GM23338 (cell line): ENCODE measurements around the gene GREB1L. TPM values are rescaled to one million over a fixed set of nuclear protein-coding genes. Genes with fewer than 3 reads are reported as not detected.

Experiments used
- ATAC-seq: fragments of 200-7000 bp; cut with Tn5 transposase; 3 replicates; pipeline ENCODE4 v1.9.1; 2020
- DNase-seq: peaks from one replicate; pipeline ENCODE4 v3.0.0-alpha.2; 2015; ENCODE audit warnings: low spot score
- H2AFZ ChIP-seq: fragments of 200-600 bp; sonication (generic); 2 replicates; pipeline ENCODE4 v1.8.0; 2016; ENCODE audit warnings: antibody characterized with exemption, mild to moderate bottlenecking, moderate library complexity
- H3F3A ChIP-seq: fragments of 200-600 bp; sonication (generic); replicated peaks from 2 replicates; pipeline ENCODE4 v1.8.0; 2017; ENCODE audit warnings: antibody characterized with exemption, mixed run types, low read depth
- H3K27ac ChIP-seq: fragments of 200-600 bp; sonication (generic); 2 replicates; pipeline ENCODE4 v1.6.1; 2016; ENCODE audit warnings: low read depth
- H3K27me3 ChIP-seq: fragments of 200-600 bp; sonication (generic); 2 replicates; pipeline ENCODE4 v1.8.0; 2016; ENCODE audit warnings: mild to moderate bottlenecking, mixed run types, moderate library complexity; ENCODE audit not compliant: insufficient read depth
- H3K36me3 ChIP-seq: fragments of 200-600 bp; sonication (generic); 2 replicates; pipeline ENCODE4 v1.8.0; 2016; ENCODE audit warnings: mild to moderate bottlenecking; ENCODE audit not compliant: insufficient read depth
- H3K4me1 ChIP-seq: fragments of 200-600 bp; sonication (generic); 2 replicates; pipeline ENCODE4 v1.8.0; 2016; ENCODE audit warnings: mild to moderate bottlenecking, moderate library complexity; ENCODE audit not compliant: insufficient read depth
- H3K4me2 ChIP-seq: fragments of 200-600 bp; sonication (generic); 2 replicates; pipeline ENCODE4 v1.7.1; 2017; ENCODE audit warnings: mixed run types
- H3K4me3 ChIP-seq: fragments of 200-600 bp; sonication (generic); 2 replicates; pipeline ENCODE4 v1.6.1; 2016; ENCODE audit warnings: mixed run types
- H3K79me2 ChIP-seq: fragments of 200-600 bp; sonication (generic); replicated peaks from 2 replicates; pipeline ENCODE4 v1.8.0; 2017; ENCODE audit warnings: mild to moderate bottlenecking; ENCODE audit not compliant: insufficient read depth
- H3K9me2 ChIP-seq: fragments of 200-600 bp; sonication (generic); 2 replicates; pipeline ENCODE4 v1.8.0; 2017; ENCODE audit not compliant: insufficient read depth
- H4K20me1 ChIP-seq: fragments of 200-600 bp; sonication (generic); replicated peaks from 2 replicates; pipeline ENCODE4 v1.8.0; 2017; ENCODE audit warnings: mild to moderate bottlenecking; ENCODE audit not compliant: insufficient read depth
- H3K27ac Mint-ChIP-seq: 2 replicates; pipeline ENCODE4 v1.8.0; 2020; ENCODE audit warnings: inconsistent platforms, mild to moderate bottlenecking, moderate library complexity, mixed read lengths
- H3K27me3 Mint-ChIP-seq: 3 replicates; pipeline ENCODE4 v1.8.0; 2022; ENCODE audit warnings: low read depth, mild to moderate bottlenecking, moderate library complexity, mixed read lengths, inconsistent platforms; ENCODE audit not compliant: insufficient read depth, poor library complexity
- H3K36me3 Mint-ChIP-seq: 3 replicates; pipeline ENCODE4 v1.8.0; 2021; ENCODE audit warnings: low read depth, mild to moderate bottlenecking, inconsistent platforms, moderate library complexity, mixed read lengths
- H3K4me1 Mint-ChIP-seq: 3 replicates; pipeline ENCODE4 v1.8.0; 2020; ENCODE audit warnings: mild to moderate bottlenecking, inconsistent platforms, mixed read lengths
- H3K4me3 Mint-ChIP-seq: 3 replicates; pipeline ENCODE4 v1.8.0; 2021; ENCODE audit warnings: moderate library complexity, mild to moderate bottlenecking, inconsistent platforms, mixed read lengths
- H3K9me3 Mint-ChIP-seq: 3 replicates; pipeline ENCODE4 v1.8.0; 2020; ENCODE audit warnings: moderate library complexity, mild to moderate bottlenecking, inconsistent platforms, mixed read lengths
- NANOG ChIP-seq: IDR thresholded peaks from 2 replicates; pipeline ENCODE4 v1.6.1; 2016; ENCODE audit warnings: antibody characterized with exemption, borderline replicate concordance
- ZNF114 ChIP-seq: fragments of 250-450 bp; sonication (Bioruptor Pico); IDR thresholded peaks from 2 replicates; pipeline ENCODE4 v1.5.0; 2020; ENCODE audit warnings: mild to moderate bottlenecking, moderate library complexity
- polyA plus RNA-seq: library from polyadenylated mRNA; unstranded; fragments of >200 nt; fragmentation: Nextera tagmentation; extraction: Ambion mirVana; gene quantifications from 2 replicates; pipeline ENCODE4 v1.2.1, GENCODE V29; 2016
- total RNA-seq: library from RNA; depleted of rRNA; stranded (reverse); fragments of >200 nt; shearing (Covaris generic); gene quantifications from 2 replicates; pipeline ENCODE4 v1.2.3, GENCODE V29; 2014
- TF ChIP-seq, protein P1 (sequence below): fragments of 250-450 bp; sonication (Bioruptor Pico); IDR thresholded peaks from 2 replicates; pipeline ENCODE4 v1.5.0; 2020; ENCODE audit warnings: mild to moderate bottlenecking, moderate library complexity
- TF ChIP-seq, protein P2 (sequence below): IDR thresholded peaks from one replicate; pipeline ENCODE4 v1.6.1; 2018; ENCODE audit warnings: antibody characterized with exemption; ENCODE audit not compliant: unreplicated experiment

GREB1L gene
- total and polyA plus RNA-seq, 2 experiments from 2014 or later: 0.03 to 0.29 TPM

GRCh38 chr18:21474621-21475020, 232.6 kb downstream of the GREB1L start:
- no peaks in the 10 kb centered on the region for H4K20me1 ChIP-seq
- Mint-ChIP-seq H3K9me3 (peaks cover 9% of the 10 kb centered on the region), H3K27ac (no peak overlapping the region), H3K4me3 (no peak overlapping the region), H3K36me3 (no peaks in the 10 kb centered on the region), H3K27me3 (peaks cover 2% of the 10 kb centered on the region), H3K4me1 (no peaks in the 10 kb centered on the region)
- no peaks in the 10 kb centered on the region for H3K79me2 ChIP-seq
- no peaks in the 10 kb centered on the region for H3K9me2 ChIP-seq
- no peak for TF ChIP-seq NANOG
- no peak for TF ChIP-seq ZNF114 (CRISPR knock-in tag)
- no peaks in the 10 kb centered on the region for H3K4me1 ChIP-seq
- no peak overlapping the region for H3K4me3 ChIP-seq
- H3K36me3 ChIP-seq: no peaks in the 10 kb centered on the region
- no peak overlapping the region for H3K27ac ChIP-seq
- H3K27me3 ChIP-seq: no peaks in the 10 kb centered on the region
- H3F3A ChIP-seq: no peaks in the 10 kb centered on the region
- ATAC-seq (no peak), DNase-seq (no peak)
- no peak overlapping the region for H3K4me2 ChIP-seq
- no peak overlapping the region for H2AFZ ChIP-seq

GRCh38 chr18:21479721-21480120, 237.7 kb downstream of the GREB1L start:
- Mint-ChIP-seq H3K27me3 (peaks cover 2% of the 10 kb centered on the region), H3K27ac (no peak overlapping the region), H3K4me3 (no peak overlapping the region), H3K4me1 (peaks cover 5% of the 10 kb centered on the region; the same call in 2 of the 3 replicates), H3K36me3 (no peaks in the 10 kb centered on the region), H3K9me3 (peaks cover 2% of the 10 kb centered on the region; the same call in 2 of the 3 replicates)
- Histone ChIP-seq H3F3A (no peaks in the 10 kb centered on the region), H3K36me3 (no peaks in the 10 kb centered on the region), H2AFZ (no peak overlapping the region), H3K27ac (no peak overlapping the region), H3K4me1 (no peaks in the 10 kb centered on the region), H3K27me3 (no peaks in the 10 kb centered on the region), H3K9me2 (no peaks in the 10 kb centered on the region), H3K4me3 (no peak overlapping the region), H4K20me1 (no peaks in the 10 kb centered on the region), H3K4me2 (no peak overlapping the region), H3K79me2 (no peaks in the 10 kb centered on the region)
- TF ChIP-seq, protein P1, sequence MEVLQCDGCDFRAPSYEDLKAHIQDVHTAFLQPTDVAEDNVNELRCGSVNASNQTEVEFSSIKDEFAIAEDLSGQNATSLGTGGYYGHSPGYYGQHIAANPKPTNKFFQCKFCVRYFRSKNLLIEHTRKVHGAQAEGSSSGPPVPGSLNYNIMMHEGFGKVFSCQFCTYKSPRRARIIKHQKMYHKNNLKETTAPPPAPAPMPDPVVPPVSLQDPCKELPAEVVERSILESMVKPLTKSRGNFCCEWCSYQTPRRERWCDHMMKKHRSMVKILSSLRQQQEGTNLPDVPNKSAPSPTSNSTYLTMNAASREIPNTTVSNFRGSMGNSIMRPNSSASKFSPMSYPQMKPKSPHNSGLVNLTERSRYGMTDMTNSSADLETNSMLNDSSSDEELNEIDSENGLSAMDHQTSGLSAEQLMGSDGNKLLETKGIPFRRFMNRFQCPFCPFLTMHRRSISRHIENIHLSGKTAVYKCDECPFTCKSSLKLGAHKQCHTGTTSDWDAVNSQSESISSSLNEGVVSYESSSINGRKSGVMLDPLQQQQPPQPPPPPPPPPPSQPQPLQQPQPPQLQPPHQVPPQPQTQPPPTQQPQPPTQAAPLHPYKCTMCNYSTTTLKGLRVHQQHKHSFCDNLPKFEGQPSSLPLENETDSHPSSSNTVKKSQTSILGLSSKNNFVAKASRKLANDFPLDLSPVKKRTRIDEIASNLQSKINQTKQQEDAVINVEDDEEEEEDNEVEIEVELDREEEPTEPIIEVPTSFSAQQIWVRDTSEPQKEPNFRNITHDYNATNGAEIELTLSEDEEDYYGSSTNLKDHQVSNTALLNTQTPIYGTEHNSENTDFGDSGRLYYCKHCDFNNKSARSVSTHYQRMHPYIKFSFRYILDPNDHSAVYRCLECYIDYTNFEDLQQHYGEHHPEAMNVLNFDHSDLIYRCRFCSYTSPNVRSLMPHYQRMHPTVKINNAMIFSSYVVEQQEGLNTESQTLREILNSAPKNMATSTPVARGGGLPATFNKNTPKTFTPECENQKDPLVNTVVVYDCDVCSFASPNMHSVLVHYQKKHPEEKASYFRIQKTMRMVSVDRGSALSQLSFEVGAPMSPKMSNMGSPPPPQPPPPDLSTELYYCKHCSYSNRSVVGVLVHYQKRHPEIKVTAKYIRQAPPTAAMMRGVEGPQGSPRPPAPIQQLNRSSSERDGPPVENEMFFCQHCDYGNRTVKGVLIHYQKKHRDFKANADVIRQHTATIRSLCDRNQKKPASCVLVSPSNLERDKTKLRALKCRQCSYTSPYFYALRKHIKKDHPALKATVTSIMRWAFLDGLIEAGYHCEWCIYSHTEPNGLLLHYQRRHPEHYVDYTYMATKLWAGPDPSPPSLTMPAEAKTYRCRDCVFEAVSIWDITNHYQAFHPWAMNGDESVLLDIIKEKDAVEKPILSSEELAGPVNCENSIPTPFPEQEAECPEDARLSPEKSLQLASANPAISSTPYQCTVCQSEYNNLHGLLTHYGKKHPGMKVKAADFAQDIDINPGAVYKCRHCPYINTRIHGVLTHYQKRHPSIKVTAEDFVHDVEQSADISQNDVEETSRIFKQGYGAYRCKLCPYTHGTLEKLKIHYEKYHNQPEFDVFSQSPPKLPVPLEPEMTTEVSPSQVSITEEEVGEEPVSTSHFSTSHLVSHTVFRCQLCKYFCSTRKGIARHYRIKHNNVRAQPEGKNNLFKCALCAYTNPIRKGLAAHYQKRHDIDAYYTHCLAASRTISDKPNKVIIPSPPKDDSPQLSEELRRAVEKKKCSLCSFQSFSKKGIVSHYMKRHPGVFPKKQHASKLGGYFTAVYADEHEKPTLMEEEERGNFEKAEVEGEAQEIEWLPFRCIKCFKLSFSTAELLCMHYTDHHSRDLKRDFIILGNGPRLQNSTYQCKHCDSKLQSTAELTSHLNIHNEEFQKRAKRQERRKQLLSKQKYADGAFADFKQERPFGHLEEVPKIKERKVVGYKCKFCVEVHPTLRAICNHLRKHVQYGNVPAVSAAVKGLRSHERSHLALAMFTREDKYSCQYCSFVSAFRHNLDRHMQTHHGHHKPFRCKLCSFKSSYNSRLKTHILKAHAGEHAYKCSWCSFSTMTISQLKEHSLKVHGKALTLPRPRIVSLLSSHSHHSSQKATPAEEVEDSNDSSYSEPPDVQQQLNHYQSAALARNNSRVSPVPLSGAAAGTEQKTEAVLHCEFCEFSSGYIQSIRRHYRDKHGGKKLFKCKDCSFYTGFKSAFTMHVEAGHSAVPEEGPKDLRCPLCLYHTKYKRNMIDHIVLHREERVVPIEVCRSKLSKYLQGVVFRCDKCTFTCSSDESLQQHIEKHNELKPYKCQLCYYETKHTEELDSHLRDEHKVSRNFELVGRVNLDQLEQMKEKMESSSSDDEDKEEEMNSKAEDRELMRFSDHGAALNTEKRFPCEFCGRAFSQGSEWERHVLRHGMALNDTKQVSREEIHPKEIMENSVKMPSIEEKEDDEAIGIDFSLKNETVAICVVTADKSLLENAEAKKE (CRISPR knock-in tag): no peak
- TF ChIP-seq, protein P2, sequence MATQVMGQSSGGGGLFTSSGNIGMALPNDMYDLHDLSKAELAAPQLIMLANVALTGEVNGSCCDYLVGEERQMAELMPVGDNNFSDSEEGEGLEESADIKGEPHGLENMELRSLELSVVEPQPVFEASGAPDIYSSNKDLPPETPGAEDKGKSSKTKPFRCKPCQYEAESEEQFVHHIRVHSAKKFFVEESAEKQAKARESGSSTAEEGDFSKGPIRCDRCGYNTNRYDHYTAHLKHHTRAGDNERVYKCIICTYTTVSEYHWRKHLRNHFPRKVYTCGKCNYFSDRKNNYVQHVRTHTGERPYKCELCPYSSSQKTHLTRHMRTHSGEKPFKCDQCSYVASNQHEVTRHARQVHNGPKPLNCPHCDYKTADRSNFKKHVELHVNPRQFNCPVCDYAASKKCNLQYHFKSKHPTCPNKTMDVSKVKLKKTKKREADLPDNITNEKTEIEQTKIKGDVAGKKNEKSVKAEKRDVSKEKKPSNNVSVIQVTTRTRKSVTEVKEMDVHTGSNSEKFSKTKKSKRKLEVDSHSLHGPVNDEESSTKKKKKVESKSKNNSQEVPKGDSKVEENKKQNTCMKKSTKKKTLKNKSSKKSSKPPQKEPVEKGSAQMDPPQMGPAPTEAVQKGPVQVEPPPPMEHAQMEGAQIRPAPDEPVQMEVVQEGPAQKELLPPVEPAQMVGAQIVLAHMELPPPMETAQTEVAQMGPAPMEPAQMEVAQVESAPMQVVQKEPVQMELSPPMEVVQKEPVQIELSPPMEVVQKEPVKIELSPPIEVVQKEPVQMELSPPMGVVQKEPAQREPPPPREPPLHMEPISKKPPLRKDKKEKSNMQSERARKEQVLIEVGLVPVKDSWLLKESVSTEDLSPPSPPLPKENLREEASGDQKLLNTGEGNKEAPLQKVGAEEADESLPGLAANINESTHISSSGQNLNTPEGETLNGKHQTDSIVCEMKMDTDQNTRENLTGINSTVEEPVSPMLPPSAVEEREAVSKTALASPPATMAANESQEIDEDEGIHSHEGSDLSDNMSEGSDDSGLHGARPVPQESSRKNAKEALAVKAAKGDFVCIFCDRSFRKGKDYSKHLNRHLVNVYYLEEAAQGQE: no peak
- TF ChIP-seq ZNF114 (CRISPR knock-in tag): no peak
- ATAC-seq: no peak
- DNase-seq: no peak
